ENCODE results near the gene HSD11B2.
A peak's percentile ranks its signal among the peaks of the same experiment; 100 is the strongest.

Gene HSD11B2

DNA sequence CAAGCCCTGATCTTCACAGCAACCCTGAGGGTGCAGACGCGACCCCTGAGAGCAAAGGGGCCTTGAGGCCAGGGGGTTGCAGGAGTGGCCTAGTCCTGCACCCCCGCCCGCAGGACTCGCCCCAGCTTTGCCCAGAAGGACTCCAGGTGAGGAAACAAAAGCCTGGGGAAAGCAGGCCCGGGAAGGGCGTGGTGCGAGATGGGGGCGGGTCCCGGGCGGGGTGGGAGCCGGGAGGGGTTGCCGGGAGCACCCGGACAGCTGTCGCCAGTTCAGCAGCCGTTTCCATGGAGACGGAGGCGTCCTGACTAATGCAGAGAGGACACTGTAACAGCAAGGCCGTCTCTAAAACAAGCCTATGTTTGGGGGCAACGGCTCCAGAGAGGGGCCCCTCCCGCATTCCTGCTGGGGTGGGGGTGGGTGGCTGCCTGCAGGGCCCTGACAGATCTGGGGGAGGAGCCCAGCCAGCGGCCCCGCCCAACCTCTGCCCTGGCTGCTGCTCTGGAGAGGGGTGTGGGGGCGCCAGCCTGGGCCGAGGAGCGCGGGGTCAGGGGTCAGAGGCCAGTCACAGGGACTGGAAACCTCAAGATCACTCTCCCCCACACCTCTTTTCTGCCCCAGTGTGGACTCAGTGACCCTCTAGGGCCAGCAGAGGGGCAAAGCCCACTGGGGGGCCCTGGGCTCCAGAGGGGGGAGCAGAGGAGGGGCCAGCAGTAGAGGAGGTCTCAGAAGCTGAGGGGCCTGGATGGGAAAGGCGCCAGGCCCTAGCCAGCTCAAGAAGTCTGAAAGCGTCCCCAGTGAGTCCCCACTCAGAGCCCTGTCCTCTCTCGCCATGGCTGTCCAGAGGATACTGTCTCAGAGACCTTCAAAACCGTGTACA, 34.5 kb upstream of the HSD11B2 start:
- peak; percentile 88 for DNase-seq (ENCODE audit: low spot score)

DNA sequence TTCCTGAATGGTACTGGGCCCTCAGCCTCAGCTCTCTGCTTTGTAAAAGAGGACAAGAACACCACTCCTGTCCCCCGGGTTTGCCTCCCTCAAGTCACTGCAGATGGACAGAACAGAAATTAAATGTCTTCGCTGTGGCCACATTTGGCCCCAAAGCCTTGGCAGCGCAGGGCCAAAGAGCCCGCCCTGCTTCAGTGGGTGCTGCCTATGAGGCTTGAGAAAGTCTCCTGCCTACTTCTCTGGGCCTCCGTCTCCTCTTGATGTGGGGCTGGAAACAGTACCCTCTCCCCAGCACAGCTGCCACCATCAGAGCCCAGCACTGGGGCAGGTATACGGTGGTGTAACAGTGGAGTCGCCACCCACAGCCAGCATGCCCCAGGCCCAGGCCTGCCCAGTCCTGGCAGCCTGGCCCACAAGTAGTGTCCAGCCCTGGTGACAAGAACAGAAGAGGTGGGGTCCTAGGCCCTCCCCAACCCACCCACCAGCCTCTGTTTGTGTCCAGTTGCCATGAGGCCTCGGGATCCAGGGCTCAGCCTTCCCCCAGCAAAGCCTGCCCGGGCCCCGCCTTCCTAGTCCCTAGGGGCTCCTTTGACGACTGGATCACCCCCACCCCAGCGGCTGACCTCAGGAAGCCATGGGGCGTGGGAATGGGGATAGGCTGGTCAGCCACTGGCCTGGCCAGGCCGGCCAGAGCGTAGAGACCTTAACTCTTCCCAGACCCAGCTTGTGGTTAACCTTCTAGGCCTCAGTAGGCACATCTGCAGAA, 33.7 kb upstream of the HSD11B2 start:
- DNase-seq (ENCODE audit: low spot score), result no peak

DNA sequence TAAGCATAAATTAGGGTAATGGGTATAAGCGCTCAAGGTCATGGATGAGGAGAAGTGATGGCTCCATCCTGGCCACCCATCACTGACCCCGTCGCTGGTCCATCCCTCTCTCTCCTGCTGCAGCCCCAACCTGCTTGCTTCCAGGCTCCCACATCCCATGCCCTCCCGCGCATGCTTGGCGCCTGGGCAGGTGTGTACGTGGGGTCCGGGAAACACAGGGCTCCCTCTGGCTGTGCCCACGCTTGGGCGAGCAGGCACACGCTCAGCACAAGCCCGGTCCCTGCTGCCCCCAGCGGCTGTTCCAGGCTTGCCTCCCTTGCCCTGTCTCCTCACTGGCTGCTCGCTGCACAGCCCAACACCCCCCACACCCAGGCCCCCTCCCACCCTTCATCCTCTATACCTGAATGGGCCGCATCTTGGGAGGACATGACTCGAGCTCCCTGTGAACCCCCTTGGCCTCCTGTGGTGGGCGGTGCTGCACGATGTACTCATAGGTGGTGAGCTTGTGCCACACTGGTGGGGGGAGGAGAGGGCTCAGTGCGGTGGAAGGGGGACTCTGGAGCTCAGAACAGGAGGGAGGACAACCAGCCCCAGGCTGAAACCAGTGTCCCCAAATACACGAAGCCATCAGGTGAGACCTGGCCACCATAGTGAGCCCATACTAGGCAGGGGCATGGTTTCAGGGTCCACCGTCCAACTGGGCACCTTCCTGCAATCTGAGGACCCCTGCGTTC, 32.9 kb upstream of the HSD11B2 start:
- no peak for DNase-seq (ENCODE audit: low spot score)

DNA sequence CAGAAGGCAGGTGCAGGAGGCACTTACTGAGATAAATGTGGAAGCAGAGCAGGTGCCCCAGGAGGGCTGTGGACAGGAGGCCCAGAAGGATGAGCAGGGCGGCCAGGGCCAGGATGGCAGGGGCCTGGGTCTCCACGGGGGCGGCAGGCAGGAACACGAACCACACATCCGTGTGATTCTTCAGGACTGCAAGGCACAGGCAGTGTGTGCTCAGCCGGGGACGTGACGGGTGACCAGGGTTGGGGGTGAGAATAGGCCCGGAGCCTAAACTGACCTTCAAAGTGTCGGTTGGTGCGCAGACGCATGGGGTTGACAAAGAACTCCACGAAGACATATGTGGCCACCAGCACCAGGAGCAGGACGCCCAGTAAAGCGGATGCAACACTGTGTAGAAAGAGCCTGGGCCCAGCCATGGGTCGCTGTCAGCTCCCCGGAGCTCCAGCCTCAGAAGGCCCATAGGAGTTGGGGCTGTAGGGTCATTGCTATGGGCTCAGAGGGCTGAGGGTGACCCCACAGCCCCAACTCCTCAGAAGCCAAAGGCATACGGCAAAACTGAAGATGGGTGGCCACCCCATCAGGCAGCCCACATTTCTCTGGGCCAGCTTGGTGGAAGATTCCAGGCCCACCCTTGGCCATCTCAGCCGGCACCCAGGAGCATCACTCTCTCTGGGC, 32.2 kb upstream of the HSD11B2 start:
- no peak for DNase-seq (ENCODE audit: low spot score)

DNA sequence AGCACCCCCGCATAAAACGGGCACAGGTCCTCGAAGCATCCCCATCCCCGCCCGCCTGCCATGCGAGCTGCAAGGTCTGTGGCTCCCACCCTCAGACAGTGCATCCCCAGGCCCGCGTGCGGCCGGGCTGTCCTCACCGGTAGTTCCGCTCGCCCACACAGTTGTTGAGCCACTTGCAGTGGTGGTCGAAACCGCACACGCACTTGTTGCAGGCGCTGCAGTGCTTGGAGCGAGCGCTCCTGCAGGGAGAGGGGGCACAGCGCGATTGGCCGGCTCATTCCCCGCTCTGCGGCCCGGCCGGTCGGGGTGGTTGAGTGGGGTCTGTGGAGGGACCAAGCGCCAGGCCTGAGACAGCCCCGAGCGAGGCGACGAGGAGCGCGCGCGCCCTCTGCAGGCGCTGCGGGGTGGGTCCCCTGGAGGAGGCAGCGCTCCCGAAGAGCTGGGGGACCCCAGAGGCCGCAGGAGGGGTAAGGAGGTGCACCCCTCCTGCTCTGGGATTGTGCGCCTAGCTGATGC, 31.6 kb upstream of the HSD11B2 start:
- DNase-seq (ENCODE audit: low spot score), result no peak

DNA sequence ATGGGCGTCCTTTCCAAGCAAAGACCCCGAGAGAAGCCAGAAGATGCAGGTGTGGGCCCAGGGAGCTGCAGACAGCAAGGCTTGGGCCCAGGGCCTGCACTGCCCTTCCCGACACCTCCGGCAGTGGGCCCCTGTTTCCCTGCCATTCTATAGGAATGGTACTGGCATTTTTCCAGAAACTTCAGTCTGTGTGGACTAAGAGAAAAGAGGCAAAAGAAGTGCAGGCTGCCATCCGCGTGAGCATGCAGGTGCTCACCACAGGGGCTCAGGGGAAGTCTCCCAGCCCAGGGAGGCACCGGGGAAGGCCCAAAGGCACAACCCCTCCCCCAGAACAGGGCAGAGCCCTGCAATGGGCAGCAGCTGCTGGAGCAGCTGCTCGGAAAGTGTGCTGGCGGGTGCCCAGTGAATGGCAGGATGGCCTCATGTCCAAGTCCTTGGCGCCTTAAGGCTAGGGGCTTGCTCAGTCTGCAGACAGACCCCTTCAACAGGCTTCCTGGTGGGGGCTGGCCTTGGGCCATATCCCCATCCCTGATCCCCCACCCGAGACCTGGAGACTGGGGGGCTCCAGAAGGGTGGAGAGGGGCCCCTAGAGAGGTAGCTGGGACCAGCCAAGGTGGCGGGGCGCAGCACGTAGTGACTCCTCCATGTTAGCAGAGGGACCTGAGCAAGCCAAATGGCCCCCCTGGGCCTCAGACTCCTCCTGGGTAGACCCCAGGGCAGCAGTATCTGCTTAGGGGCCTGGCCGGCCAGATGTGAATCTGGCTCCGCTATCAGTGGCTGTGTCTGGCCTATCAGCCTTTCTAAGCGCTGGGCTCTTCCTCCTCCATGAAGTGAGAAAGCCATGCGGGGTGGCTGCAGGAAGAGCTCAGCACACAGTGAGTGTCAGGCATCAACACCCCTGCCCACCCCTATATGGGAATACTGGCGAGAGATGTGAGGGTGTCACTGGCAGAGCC, 30.9 kb upstream of the HSD11B2 start:
- DNase-seq (ENCODE audit: low spot score), result peak; percentile 39

DNA sequence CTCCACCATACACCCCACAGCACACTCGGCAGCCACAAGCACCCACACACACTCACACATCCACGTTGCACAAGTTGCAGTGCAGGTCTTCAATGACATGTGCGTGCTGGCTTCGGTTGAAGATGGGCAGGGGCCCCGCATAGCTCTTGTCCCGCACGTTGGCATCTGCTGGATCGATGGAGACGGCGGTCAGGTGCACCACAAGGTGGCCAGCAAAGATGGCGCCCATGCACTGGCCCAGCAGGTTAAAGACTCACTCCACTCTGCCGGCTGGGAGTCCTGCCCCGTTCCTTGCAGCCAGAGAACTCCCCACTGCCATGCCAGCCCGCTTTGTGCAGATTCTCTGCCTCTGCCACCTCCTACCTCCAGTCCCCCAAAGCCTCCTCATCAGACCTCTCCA, 30.0 kb upstream of the HSD11B2 start:
- no peak for DNase-seq (ENCODE audit: low spot score)

DNA sequence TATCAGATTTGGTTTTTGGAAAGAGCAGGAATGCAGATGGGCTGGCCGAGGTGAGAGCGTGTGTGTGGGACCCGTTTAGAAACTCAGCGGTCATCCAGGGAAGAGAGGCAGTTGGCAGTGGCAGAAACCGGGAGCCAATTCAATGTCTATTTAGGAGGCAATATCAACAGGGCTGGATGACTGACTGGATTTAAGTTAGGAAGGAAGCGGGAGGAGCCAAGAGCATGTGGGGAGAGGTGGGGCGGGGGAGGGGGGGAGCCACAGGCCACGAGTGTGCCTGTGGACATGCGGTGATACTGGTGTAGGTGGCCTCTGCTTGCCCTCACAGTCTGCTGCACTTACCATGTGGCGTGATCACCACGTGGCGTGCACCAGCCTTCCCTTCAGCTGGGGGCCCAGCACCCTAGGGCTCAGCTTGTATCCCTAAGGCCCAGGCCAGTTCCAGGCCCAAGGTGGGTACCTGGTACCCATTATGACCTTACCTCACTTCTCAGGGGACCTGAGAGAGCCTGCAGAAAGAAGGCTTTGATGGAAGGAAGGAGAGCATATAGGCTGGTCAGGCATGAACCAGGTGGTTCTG, 26.9 kb upstream of the HSD11B2 start:
- DNase-seq (ENCODE audit: low spot score), result no peak

DNA sequence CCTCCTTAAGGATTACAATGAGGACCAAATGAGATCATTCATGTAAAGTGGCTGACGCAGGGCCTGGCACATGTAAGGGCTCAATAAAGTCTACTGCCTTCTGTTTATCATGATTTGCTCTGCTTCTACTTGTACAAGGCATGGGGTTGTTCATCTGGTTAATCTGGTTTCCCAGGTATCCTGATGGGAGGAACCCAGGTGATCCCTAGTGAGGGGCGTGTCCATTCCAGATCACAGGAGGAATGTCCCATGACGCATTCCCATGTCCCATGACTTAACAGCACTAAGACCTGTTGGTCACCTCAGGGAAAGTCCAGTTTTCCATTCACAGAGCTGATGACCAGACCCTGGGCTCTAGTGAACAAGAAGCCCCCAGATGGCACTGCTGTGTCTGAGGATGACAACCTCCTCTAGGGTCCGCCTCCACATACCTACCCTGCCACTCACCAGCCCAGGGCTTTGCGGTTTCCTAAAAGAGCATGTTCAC, 26.1 kb upstream of the HSD11B2 start:
- DNase-seq (ENCODE audit: low spot score), result no peak

DNA sequence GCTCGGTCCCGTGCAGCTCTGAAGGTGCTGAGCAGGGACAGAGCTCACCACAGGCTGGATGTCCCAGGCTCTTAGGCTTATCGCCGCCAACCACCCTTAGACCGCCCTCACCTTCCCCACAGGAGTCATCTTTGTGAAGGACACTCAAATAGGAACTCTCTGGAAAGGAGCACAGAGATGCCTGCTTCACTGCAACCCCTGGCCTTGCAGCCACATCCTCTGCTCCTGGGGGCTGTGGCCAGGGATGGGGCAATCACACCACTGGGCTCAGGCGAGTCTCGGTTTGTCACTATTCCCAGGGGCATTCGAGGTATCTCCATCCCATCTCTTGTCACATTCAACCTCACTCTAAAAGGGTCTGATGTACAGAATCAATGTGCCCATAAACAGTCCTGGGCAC, 25.6 kb upstream of the HSD11B2 start:
- DNase-seq (ENCODE audit: low spot score), result no peak

DNA sequence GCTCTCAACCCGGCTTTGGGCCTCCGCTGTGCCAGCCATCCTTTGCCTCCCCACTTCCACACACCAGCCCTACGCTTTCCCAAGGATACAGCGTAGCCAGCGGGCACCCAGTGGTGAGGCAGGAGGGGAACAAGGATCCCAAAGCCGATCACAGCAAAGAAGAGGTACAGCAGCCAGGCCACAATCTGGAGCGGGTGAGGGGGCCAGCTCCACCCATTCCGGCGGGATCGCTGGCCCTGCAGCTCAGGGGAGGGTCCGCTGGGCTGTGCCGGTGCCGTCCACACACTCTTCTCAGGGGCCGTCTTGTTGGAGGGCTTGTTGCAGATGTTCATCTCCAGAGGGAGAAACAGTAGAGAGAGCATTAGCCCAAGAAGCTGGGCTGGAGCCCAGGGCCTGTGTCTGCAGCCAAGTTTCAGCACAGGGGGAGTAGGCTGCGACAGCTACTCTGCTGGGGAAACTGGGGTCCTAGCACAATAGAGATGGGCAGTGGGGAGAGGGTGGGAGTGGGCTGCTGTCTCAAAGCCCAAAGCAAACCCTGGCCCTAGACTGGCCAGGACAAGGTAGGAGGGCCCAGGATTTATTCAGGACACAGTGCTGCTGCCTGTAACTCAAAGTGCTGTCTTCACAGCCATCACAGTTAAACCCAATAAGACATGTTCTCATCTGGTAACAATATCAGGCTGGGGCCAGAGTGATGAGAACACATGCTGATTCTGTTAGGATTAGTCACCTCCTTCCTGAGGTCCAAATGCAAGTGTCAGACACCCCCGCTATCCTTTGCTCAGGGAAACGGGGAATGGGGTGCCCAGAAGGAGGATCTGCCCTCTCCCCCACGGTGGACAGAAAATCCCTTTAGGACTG, 24.6 kb upstream of the HSD11B2 start:
- DNase-seq (ENCODE audit: low spot score), result no peak

DNA sequence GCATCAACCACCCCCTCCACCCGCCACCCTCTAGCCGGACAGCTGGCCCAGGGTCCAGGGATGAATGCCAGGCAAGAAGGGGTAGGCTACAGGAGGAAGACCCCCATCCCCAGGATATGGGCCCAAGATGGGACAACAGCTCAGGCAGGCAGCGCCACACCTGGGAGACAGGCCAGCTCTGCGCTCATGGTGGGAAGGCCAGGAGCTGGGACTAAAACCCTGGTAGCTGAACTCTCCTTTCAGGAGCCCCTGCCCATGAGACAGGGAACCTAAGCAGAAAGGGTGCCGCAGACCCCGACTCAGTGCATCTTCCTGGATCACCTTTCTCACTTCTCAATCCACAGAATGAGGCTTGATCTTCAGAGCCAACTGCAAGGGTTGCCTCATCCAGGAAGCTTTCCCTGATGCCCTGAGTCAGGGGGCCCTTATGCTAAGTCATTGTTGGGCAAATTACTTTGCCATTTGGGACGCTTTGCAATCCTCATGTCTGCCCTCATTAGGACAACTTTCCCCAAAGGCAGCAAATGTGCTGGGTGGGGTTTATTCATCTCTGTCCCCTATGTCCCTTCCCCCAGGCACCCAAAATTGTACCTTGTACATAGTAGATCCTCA, 23.6 kb upstream of the HSD11B2 start:
- no peak for DNase-seq (ENCODE audit: low spot score)

DNA sequence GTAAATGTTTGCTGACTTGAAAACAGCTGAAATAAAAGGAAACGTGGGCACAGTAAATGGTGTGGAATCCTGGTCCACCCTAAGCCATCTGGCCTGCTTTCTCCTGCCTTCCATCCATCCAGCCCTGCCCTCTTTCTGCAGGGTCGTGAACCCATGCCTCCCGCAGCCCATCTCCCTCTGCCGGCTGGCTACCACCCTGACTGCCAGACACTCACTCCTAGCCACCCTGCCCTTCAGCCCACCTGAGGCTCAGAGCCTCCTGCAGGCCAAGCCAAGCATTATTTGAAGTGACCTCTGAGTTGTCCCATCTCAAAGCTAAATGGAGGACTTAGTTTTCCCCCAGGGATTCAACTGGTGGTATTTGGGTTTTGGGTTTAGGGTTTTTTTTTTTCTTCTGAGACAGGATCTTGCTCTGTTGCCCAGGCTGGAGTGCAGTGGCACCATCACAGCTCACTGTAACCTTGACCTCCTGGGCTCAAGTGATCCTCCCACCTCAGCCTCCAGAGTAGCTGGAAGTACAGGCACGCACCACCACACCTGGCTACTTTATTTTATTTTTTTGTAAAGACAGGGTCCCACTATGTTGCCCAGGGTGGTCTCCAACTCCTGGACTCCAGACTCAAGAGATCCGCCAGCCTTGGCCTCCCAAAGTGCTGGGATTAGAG, 23.0 kb upstream of the HSD11B2 start:
- no peak for DNase-seq (ENCODE audit: low spot score)

DNA sequence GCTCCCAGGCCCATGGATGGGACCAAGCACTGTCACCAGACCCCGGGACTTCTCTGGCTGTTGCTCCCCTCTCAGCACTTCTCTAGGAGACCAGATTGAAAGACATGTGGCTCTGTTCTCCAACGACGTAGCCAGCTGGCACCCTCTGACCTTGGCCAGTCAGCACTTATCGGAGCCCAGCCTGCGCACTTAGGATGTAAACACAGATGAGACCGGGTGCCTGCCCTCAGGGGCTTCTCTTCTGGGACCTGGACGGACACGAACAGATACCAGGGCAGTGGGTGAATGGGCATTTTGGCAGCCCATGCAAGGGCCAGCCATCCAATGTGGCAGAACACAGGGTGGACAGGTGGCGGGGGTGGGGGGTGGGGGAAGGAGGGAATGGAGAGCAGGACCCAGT, 21.3 kb upstream of the HSD11B2 start:
- DNase-seq (ENCODE audit: low spot score), result no peak

DNA sequence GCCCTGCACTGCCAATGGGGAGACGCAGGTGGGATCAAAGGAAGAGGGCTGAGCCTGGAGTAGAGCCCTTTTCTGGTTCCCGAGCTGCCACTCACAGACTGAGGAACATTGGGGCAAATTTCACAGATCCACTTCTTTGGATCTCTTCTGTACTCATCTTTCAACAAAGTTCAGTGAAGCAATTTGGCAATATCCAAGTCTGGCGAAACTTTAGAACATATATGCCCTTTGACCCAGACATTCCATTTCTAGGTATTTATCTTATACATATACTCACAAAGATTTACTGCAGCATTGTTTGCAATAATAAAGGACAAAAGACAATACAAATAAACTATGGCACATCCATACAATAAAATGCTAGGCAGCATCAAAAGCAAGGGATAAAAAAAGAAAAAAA, 19.6 kb upstream of the HSD11B2 start:
- no peak for DNase-seq (ENCODE audit: low spot score)

DNA sequence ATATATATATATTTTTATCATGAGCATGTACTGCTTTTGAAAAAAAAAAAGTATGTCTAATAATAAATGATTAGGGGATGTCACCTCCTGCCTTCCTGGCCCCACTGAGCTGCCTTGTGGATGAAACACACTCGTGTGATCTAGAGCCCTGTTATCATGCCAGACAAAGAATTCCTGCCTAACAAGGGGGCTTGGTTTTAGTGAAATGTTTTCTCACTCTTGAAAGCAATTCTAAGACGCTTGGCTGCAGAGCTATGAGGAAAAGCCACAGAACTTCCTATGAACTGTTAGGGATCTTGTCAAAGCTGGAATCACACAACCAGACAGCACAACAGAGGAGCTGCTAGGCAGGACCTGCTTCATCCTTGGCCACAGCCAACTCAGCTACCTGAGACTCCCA, 18.6 kb upstream of the HSD11B2 start:
- DNase-seq (ENCODE audit: low spot score), result no peak

DNA sequence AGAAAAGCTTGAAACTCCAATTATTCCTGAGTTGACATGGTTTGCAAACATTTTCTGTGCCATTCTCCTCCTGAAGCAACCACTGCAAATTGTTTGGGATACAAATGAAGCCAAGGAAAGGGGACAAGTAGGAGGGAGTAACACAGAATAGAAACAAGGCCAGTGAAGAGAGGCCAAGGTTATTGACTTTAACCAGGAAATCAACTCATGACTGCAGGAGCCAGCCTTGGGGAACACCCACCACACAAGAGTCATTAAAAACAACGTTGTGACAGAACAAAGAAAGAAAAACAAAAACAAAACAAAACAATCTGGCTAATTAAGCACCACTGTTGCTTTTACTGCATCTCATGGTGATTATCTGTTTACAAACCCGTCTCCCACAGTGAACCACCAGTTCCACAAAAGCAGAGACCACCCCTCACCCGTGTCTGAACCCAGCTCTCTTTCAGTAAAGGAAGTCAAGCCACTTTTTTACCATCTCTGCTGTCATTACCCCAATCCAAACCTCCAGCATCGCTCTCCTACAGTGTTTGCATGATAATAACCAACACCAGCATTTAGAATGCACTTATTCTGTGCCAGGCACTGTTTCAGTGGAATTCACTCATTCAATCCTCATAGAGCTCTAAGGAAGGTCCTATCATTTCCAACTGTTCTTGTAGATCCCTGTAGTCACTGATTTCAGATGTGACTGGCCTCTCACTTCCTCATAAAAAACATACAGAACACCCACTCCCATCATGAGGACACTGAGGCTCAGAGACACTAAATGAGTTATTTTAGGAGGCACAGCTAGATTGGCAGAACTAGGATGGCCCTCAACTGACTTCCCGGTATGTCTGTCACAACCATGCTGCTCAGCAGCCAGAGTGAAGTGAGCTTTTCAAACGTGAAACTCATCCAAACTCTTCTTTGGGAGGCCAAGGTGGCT, 16.7 kb upstream of the HSD11B2 start:
- no peak for DNase-seq (ENCODE audit: low spot score)

Measured in SK-N-DZ (cell line).